Liver (tissue), 3 donors: ENCODE measurements around the gene PHLDB3.

Source experiments
- FOXA1 ChIP-seq: IDR thresholded peaks from 2 replicates; pipeline ENCODE4 v1.6.1; 2016; ENCODE audit warnings: antibody characterized with exemption
- GABPA ChIP-seq, 2 donors: IDR thresholded peaks in 1 of 2; conservative IDR thresholded peaks in 1 of 2; 2 replicates each; pipeline ENCODE4 v1.6.1; 2016; ENCODE audit warnings: antibody characterized with exemption in 2 of 2, mild to moderate bottlenecking in 1 of 2, moderate library complexity in 1 of 2
- HNF4A ChIP-seq, 2 donors: conservative IDR thresholded peaks; 2 replicates each; pipeline ENCODE4 v1.6.1; 2016; ENCODE audit warnings: antibody characterized with exemption in 2 of 2, mild to moderate bottlenecking in 2 of 2
- JUND ChIP-seq, 2 donors: IDR thresholded peaks; 2 replicates each; pipeline ENCODE4 v1.6.1; 2016; ENCODE audit warnings: antibody characterized with exemption in 2 of 2
- RAD21 ChIP-seq, 2 donors: IDR thresholded peaks; 2 replicates each; pipeline ENCODE4 v1.6.1; 2016; ENCODE audit warnings: antibody characterized with exemption in 2 of 2, mild to moderate bottlenecking in 2 of 2
- YY1 ChIP-seq: IDR thresholded peaks from 2 replicates; pipeline ENCODE4 v1.6.1; 2016; ENCODE audit warnings: antibody characterized with exemption, mild to moderate bottlenecking
- TF ChIP-seq, protein P1 (sequence below): fragments of 150-350 bp; IDR thresholded peaks from 2 replicates; pipeline ENCODE4 v1.5.1; 2017; ENCODE audit warnings: improper control_type of control experiment, low read depth, low read length; ENCODE audit not compliant: missing input control
- TF ChIP-seq, protein P2 (sequence below): IDR thresholded peaks from 2 replicates; pipeline ENCODE4 v1.6.1; 2016; ENCODE audit warnings: antibody characterized with exemption, mild to moderate bottlenecking
- TF ChIP-seq, protein P3 (sequence below): IDR thresholded peaks from 2 replicates; pipeline ENCODE4 v1.6.1; 2016; ENCODE audit warnings: antibody characterized with exemption
- donor health status: healthy.
- donor health status: healthy.

DNA sequence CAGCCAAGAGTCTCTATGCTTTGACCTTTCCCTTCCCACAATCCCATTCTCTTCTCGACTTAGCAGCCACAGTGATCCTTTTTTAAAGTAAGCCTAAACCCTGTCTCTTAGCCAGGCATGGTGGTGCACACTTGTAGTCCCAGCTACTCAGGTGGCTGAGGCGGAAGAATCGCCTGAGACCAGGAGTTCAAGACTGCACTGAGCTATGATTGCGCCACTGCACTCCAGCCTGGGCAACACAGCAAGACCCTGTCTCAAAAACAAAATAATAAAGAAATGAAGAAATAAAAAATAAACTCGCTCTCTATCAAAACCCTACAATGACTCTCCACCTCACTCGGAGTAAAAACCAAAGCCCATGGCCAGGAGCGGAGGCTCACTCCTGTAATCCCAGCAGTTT is 75.2 kb downstream of the PHLDB3 start:
- TF ChIP-seq, protein P1, sequence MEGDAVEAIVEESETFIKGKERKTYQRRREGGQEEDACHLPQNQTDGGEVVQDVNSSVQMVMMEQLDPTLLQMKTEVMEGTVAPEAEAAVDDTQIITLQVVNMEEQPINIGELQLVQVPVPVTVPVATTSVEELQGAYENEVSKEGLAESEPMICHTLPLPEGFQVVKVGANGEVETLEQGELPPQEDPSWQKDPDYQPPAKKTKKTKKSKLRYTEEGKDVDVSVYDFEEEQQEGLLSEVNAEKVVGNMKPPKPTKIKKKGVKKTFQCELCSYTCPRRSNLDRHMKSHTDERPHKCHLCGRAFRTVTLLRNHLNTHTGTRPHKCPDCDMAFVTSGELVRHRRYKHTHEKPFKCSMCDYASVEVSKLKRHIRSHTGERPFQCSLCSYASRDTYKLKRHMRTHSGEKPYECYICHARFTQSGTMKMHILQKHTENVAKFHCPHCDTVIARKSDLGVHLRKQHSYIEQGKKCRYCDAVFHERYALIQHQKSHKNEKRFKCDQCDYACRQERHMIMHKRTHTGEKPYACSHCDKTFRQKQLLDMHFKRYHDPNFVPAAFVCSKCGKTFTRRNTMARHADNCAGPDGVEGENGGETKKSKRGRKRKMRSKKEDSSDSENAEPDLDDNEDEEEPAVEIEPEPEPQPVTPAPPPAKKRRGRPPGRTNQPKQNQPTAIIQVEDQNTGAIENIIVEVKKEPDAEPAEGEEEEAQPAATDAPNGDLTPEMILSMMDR: no peak
- TF ChIP-seq, protein P2, sequence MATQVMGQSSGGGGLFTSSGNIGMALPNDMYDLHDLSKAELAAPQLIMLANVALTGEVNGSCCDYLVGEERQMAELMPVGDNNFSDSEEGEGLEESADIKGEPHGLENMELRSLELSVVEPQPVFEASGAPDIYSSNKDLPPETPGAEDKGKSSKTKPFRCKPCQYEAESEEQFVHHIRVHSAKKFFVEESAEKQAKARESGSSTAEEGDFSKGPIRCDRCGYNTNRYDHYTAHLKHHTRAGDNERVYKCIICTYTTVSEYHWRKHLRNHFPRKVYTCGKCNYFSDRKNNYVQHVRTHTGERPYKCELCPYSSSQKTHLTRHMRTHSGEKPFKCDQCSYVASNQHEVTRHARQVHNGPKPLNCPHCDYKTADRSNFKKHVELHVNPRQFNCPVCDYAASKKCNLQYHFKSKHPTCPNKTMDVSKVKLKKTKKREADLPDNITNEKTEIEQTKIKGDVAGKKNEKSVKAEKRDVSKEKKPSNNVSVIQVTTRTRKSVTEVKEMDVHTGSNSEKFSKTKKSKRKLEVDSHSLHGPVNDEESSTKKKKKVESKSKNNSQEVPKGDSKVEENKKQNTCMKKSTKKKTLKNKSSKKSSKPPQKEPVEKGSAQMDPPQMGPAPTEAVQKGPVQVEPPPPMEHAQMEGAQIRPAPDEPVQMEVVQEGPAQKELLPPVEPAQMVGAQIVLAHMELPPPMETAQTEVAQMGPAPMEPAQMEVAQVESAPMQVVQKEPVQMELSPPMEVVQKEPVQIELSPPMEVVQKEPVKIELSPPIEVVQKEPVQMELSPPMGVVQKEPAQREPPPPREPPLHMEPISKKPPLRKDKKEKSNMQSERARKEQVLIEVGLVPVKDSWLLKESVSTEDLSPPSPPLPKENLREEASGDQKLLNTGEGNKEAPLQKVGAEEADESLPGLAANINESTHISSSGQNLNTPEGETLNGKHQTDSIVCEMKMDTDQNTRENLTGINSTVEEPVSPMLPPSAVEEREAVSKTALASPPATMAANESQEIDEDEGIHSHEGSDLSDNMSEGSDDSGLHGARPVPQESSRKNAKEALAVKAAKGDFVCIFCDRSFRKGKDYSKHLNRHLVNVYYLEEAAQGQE: no peak
- no peak for TF ChIP-seq JUND (IDR thresholded peaks at IDR 0.05)
- no peak for TF ChIP-seq GABPA (IDR thresholded peaks at IDR 0.05 in 1 of 2, conservative IDR thresholded peaks at IDR 0.05 in 1 of 2)
- no peak for TF ChIP-seq YY1
- TF ChIP-seq HNF4A (conservative IDR thresholded peaks at IDR 0.05): no peak
- TF ChIP-seq RAD21 (IDR thresholded peaks at IDR 0.05): no peak
- TF ChIP-seq, protein P3, sequence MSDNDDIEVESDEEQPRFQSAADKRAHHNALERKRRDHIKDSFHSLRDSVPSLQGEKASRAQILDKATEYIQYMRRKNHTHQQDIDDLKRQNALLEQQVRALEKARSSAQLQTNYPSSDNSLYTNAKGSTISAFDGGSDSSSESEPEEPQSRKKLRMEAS: no peak
- no peak for TF ChIP-seq FOXA1
